Brain pericyte (primary cell): ENCODE results near the gene CHRNA7.

ENCODE experiments used
- DNase-seq: peaks from one replicate; pipeline ENCODE4 v3.0.0-alpha.2; 2012; ENCODE audit warnings: low read depth, low spot score

CHRNA7 gene

DNA sequence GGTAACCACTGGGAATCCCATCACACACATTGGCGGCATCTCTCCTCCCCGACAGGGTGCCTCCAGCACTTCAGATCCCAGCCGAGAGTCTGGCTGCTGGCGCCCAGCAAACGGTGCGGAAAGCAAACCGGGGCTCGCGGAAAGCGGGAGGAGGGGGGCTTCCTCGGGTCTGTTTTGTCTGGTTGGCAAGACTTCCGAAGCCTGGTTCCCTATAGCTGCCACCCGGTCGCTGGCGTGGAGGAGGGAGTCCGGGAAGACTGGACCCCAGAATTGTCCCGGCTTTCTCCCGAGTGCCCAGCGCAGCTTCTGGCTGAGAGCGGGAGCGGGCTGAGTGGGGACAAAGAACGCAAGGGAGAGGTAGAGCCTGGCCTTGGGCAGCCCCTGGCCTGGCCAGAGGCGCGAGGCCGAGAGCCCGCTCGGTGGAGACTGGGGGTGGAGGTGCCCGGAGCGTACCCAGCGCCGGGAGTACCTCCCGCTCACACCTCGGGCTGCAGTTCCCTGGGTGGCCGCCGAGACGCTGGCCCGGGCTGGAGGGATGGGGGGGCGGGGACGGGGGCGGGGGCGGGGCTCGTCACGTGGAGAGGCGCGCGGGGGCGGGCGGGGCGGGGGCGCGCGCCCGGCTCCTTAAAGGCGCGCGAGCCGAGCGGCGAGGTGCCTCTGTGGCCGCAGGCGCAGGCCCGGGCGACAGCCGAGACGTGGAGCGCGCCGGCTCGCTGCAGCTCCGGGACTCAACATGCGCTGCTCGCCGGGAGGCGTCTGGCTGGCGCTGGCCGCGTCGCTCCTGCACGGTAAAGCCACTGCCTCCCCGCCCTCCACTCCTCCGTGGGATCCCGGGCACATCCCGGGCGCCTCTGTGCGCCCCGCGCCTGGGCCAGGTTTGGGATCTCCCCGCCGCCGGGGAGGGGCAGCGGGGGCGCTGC, at the start of gene CHRNA7:
Gene CHRNA7 (plus strand): TSS at position 654 of the 920 bp plus-strand sequence. CDS start 80 bp downstream, at position 734.
- DNase-seq: no peak

DNA sequence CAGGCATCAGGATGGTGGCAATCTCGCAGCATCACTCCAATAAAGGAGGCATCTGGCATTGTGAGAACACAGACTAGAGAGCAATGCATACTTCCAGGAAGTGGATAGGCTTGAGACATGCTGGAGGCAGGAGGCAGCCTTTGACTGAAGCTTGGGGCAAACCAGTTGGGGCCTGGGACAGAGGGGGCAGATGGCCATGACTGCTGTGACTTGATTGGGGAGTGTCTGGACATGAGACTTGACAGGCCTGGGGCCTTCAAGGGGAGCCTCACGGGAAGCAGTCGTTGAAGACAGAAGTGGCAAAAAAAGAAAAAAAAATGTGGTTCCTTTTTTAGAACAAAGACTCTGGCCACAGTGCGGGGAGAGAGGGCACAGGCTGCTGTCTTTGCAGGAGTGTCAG, 44.7 kb upstream of the CHRNA7 start:
- DNase-seq: no peak

DNA sequence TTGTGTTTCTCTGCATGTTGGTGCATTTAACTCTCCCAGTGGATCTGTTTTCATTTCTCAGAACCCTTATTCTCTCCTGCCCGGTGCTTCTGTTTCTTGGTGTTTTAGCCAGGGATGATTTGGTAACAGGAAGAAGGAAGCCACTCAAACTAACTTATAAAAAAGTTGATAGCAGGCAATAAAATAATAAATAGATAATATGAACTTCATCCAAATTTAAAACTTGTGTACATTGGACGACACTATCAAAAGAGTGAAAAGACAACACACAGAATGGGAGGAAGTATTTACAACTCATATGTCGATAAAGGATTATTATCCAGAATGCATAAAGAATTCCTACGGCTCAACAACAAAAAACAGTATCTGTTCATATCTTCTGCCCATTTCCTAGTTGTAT, 37.3 kb upstream of the CHRNA7 start:
- no peak for DNase-seq

DNA sequence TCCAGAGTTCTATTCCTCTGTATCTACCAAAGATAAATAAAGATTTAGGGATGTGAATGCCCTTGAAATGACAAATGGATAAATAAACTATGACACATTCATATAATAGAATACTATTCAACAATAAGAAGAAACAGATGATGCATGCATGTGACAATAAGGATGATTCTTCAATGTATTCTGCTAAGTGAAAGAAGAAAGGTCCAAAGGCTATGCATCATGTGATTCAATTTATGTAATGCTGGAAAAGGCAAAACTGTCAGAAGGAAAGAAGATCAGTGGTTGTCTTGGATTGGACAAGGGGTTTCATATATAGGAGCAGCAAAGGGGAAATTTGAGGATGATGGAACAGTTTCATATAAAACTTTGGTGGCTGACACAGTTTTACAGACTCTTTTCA, 32.6 kb upstream of the CHRNA7 start:
- no peak for DNase-seq

DNA sequence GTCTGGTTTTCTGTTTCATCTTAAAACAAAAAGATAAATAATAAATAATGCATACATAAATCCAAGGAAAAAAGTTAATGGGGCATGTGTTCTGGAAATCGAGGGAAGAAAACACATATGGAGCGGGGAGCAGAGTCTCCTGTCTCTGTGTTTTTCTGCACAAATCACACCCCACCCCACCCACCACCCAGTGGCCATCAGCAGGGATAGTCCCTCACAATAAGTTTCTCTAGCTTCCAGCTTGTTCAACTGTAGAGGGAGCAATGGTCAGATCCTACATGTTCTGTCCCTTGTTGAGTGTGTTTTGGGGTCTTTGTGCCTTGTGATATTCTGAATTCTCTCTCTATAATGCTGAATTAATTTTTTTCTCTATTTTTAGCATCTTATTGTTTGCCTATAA, 26.8 kb upstream of the CHRNA7 start:
- DNase-seq: no peak

DNA sequence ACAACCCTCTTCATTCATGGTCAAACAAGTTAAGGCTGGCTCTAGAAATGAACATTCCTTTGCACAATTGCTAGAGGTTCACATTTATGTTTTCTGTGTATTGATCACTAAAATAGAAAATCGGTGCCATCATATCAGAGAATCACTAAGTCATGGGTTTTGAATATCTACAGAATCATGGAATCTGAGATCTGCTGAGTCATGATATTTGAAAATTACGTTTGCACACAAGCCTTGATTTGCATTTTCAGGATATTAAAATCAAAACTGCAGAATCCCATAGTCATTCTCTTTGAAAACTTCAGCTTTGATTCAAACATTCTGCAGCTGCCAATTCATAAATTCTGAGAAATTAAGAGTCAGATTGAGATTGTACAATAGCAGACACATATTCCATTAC, 26.1 kb upstream of the CHRNA7 start:
- DNase-seq: no peak

DNA sequence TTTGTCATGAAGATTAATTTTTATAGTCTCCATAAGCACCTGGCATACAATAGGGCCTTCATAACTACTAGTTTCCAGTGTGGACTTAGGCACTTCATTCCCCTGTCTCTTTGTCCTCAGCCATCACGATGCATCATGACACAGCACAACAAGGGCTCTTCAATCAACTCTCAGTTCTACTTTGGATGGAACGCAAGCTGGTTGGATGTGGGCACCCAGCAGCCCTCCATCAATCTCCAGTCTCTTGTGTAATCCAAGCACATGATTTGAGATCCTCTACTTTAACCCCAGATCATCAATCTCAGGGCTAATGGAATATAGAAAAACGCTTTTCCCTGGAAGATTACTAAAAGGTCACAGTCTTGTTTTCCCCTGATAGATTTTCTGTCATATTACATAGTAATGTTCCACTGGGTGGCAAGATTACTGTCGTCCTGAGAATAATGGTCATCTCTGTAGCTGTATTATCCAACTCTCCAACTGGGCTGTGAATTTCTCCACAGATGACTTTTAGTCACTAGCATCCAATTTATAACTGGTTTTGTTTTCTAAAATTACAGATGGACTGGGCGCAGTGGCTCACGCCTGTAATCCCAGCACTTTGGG, 22.9 kb upstream of the CHRNA7 start:
- DNase-seq: no peak

DNA sequence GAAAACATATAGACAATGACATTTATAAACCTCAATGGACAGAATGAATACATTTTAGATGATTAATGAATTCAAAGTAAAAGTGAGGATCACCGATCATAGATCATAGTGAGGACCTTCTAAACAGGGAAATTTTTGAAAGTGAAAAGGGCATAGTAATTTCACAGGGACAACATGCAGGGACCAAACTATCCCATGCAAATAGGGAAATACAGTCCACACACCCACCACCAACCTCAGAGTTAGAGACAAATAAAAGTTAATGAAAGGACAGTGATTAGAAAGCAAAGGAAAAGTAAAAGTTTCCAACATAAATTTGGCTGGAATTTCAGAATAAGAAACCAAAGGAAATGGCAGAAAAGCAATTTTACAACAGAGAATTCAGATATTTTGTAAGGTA, 15.4 kb upstream of the CHRNA7 start:
- DNase-seq: no peak

DNA sequence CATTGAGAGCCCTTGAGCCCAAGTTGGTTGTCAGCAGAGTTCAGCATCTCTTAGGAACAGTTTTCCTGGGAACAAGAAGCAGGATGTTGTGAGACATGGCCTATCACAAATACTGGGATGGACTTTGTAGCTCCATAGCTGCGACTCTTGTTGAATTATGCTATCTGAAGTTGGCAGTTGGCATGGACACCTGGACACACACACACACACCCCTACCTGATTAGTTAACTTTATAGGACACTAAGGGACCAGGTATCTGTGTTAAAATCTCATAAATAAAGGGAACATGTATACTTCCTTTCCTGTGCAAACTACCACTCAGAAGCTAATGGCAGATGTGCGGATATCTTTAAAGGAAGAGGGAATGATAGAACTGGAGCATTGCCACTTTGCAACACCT, 10.2 kb upstream of the CHRNA7 start:
- DNase-seq: no peak

DNA sequence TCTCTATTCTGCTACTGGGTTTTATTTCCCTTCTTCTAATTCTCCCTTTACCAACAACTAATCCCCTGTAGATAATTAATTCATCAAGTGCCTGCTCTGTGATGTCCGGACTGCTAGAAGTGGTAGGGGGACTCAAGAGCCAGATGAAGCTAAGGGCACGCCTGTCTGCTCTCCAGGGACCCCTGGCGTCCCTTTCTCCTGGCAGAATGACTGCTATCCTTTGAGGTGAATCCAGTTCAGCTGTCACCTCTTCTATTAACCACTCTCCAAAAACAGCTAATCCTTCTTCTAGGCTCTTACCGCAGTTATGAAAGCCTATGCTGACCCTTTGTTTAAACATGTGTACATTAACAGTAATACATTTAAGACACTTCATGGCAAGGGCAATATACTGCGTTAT, 1.4 kb upstream of the CHRNA7 start:
- no peak for DNase-seq

DNA sequence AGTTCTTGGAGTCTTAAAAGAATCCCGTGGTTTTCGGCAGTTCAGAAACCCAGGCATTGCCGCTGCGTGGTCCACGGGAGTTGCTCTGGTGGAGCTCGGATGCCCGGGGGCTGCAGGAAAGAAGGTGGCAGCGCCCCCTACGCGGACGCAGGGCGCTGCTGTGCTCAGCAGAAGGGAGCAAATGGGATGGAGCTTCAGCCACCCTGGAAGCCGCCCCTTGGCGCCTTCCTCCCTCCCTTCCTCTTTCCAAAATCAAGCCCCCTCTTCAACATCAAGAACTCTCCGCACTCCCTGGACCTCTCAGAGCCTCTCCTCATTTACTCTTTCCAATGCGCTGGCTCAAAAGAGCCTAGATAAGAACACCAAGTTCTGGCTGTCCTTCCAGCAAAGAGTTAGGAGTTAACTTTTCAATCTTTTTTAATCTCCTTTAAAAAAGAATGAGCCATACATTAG, 880 bp upstream of the CHRNA7 start:
- DNase-seq: no peak

DNA sequence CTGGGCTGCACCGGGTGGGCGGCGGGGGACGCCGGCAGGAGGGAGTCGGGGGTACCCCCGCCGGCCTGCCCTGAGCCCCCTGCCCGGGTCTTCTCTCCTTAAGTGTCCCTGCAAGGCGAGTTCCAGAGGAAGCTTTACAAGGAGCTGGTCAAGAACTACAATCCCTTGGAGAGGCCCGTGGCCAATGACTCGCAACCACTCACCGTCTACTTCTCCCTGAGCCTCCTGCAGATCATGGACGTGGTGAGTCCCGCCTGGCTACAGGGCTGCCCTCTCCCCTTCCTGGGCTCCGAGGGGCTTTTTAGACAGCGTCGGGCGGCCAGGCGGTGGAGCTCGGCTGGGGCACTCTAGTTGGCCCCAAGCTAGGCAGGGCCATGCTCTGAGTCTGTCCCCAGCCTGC, 480 bp downstream of the CHRNA7 start:
- no peak for DNase-seq

DNA sequence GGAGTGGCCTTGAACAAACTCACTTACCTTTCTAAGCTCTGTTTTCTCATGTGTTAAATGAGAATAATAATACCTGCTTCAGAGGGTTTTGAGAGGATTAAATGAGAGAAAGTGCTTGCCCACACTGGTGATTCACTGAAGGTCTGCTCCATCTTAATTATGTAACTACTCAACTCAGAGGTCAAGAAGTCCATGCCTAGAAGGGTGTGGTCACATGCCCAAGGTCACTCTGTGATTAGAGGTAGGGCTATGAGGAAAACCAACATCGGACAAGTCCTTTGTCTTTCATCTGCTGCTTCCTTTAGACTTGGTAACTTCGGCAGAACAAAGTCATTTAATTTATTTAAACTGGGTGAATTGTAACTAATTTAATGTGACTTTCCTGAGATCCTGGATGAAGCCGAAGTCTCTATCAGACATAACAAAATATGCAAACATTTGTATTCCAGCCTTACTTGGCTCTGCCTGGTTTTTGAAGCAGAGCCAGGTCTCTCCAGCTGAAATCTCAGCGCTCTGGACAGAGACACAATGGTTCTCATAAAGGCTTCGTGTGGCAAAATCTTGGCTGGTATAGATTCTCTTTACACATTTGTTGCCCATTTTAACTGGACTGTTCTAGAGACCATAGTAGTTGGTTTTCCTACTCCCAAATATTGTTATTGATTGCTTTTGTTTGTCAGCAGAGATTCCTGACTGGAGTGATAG, 3.0 kb downstream of the CHRNA7 start:
- DNase-seq: no peak

DNA sequence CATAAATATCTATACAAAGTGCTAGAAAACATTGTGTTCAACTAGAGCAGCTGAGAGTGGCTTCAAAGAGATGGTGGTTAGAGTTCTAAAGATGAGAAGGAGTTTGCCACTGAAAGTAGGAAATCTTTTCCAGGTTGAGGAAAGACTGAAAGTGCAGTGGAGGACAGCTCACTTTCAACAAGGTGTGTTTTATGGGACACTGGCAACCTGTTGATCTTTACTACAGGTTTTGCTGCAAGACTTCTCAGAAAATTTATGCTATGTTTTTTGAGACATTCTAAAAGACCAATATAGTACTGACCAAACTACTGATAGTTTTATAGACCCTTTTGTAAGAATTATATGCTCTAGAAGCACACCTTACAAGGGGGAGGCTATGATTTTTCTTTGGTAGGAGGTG, 3.8 kb downstream of the CHRNA7 start:
- DNase-seq: no peak

DNA sequence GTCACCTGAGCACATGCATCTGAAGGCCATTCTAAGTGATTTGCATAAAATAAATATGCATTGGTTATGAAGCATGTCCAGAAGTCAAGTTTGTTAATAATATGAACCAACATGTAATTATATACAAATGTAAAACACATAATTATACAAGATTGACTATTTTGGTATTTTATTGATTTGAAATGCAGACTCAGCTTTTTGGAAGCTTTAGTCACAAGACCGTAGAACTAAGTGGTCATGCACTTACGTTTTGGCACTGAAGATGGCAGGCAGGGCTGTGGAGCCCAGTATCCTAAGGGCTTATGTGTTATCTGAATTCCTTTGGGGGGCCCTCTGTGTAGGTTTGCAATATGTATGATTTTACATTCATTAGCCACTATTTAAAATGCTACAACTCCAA, 5.0 kb downstream of the CHRNA7 start:
- DNase-seq: no peak

DNA sequence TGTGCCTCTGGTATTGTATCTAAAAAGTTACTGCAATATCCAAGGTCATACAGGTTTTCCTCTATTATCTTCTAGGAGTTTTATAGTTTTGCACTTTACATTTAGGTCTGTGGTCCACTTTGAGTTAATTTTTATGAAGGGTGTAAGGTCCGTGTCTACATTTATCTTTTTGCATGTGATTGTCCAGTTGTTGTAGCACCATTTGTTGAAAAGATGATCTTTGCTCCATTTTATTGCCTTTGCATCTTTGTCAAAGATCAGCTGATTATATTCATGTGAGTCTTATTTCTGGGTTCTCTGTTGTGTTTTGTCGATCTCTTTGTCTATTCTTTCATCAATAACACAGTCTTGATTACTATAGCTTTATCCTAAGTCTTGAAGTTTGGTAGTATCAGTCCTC, 6.7 kb downstream of the CHRNA7 start:
- DNase-seq: no peak

DNA sequence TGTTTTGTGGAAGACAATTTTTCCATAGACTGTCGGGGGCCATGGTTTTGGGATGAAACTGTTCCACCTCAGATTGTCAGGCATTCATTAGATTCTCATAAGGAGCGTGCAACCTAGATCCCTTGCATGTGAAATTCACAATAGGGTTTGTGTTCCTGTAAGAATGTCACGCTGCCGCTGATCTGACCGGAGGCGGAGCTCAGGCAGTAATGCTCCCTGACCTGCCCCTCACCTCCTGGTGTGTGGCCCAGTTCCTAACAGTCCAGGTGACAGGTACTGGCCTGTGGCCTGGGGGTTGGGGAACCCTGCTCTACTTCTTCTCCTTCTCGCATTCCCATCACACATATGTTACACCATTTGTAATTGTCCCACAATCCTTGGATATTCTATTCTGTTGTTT, 11.0 kb downstream of the CHRNA7 start:
- DNase-seq: no peak

DNA sequence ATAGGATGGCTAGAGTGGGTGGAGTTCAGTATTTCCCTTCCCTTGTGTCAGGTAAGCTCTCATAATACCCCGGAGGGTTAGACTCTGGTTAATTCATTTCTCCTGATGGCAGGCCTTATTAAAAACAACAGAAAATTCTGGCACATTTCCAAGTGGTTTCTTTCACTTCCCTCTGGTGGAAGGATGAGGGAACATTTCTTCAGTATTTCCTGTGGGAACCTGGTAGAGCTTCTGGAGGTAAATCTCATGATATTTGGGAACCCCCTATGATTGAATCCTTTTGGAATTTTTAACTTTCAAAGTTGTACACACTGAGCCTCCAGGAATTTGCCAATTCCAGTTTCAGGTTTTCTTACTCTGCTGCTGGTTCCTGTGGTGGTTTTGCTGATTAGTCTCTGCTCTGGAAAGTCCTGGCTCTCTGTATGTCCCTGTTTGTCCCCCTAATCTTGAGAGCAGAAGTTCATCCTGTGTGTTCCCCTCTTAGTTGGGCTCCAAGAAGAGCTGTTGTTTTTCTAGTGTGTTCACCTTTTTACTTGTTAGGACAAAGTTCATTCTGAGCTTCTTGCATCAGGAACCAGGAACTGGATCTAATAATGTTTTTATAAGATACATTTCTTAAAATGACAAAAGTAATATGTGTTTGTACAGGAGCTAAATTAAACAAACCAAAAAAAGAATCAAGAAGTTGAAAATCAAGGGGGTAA, 12.1 kb downstream of the CHRNA7 start:
- no peak for DNase-seq

DNA sequence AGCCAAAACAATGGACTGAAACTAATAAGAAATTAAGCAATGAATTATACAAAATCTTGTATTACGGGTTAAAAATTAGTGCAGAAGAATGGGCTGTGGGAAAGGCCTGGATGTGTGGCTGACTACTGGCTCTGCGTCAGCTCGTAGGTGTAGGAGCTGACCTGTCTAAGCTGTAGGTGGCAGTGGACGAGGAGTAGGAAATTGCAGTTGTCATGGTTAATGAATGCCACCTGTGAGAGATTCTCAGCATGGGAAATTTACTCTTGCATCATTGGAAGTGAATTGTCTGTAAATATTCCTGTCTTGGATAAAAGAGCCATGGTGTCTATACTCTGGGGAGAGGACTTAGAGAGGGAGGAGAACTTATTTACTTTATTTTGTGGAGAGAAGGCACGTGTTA, 23.4 kb downstream of the CHRNA7 start:
- DNase-seq: no peak

DNA sequence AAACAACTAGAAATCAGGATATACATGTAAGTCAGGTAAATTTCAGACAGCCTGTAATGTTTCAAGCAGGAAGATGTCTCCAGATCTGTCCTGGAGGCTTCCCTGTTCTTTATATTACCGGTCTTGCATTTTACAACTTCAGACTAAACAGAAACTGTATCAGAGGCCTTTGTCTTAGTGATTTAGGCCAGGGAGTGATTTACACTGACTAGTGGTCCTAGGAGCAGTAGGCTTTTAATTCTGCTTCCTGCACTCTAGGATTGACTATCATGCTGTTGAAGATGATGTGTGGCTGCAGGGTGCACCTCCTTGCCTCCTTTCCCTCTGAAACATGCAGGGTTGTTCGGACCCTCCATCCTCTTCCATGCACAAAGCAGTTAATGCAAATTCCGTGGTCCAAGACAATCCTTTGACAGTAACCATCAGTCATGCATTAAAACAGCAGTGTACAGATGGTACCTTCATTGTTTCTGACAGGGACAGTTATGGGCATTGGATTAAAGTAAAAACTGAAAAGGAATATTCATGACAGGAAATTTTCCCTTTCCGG, 27.6 kb downstream of the CHRNA7 start:
- no peak for DNase-seq

DNA sequence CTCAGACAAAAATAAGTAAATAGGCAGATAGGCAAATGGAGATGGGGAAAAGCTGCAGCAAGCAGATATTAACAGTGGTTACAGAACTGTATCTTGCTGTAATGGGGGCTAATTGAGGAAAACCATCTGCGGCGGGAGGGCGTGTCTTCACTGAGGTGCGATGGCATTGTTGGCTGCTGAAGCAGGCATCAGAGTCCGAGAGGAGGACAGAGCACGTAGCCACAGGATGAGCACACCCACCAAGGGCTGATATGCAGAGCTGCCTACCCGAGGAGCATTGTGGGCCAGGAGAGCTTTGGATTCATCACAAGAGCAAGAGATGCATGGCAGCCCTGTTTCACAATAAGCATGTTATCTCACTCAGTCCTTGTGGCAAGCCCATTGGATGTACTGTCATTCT, 30.4 kb downstream of the CHRNA7 start:
- no peak for DNase-seq

DNA sequence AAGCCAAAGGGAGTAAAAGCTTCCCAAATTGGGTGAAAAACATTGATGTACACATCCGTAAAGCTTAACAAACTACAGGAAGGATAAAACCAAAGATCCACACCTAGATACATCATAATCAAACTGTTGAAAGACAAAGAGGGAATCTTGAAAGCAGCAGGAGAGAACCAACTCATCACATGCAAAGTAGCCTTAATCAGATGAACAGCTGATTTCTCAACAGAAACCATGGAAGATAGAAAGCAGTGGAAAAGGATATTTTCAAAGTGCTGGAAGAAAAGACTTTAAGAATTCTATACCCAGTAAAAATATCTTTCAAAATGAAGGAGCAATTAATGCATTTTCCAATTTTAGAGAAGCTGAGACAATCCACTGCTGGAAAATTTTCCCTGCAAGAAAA, 36.8 kb downstream of the CHRNA7 start:
- DNase-seq: no peak
